HG03103 (cell line): ENCODE data around the gene SH3BP1.

Experiments used
- ATAC-seq: cut with Tn5 transposase; IDR thresholded peaks from one replicate; pipeline ENCODE4 v1.9.1; 2021; ENCODE audit warnings: low read depth; ENCODE audit not compliant: unreplicated experiment

The SH3BP1 gene

DNA sequence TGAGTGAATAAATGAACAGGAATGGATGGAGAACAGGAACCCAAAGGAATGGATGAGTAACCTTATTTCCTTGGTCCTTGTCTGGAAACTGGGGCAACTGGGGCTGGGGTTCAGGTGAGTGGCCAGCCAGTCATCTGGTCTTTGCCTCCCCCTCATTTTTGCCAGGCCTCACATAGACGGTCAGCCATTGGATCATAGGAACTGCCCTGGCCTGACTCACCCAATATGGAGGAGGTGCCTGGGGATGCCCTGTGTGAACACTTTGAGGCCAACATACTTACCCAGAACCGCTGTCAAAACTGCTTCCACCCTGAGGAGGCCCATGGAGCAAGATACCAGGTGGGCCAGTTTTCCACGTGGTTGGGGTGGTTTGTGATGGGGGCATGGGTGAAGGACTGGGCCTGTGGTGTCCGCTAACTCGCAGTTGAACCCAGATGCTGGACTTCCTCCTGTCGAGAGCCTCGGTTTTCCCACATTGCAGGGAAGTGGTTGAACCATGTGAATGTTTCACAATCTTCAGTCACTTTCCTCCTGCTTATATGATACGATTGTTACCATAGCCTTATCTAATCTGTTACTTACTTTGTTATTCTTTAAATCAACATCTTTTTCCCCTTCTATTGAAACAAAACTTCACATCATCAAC, 61.8 kb downstream of the SH3BP1 start:
- ATAC-seq = no peak

DNA sequence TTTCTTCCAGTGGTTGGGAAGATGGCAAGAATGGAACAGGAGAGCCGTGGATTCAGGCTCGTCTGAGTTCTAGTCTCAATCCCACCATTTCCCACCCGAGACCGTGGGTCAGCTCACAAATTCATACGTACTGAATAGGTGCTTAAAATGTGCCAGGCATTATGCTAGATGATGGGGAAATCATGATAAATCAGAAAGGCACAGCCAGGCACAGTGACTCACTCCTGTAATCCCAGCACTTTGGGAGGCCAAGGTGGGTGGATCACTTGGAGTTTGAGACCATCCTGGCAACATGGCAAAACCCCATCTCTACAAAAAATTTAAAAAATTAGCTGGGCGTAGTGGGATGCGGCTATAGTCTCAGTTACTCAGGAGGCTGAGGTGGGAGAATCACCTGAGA, 64.4 kb downstream of the SH3BP1 start:
- ATAC-seq = no peak

DNA sequence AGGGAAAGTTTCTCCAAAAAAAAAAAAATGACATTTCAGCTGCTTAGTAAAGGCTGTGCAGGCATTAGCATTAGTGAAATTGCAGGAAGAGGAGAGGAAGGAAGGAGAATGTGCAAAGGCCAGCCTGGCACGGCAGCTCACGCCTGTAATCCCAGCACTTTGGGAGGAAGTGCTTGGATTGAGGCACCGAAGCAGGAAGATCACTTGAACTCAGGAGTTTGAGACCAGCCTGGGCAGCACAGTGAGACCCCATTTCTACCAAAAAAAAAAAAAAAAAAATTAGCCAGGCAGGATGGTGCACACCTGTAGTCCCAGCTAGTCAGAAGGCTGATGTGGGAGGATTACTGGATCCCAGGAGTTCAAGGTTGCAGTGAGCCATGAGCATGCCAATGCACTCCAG, 65.2 kb downstream of the SH3BP1 start:
- ATAC-seq = no peak

DNA sequence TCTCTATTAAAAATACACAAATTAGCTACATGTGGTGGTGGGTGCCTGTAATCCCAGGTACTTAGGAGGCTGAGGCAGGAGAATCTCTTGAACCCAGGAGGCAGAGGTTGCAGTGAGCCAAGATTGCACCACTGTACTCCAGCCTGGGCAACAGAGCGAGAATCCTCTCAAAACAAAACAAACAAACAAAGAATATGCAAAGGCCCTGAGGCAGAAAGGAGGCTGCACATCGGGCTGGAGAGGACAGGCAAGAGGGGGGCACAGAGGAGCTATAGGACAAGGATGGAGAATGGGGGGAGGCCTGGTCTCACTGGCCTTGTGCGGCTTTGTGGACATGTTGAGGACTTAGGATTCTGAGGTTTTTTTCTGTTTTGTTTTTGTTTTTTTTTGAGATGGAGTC, 65.7 kb downstream of the SH3BP1 start:
- ATAC-seq = no peak
